Cardiac fibroblast (primary cell): ENCODE results near the gene YLPM1.

ENCODE experiments used
- DNase-seq, 2 donors: peaks; one replicate each; pipeline versions ENCODE4 v3.0.0 to v3.0.0-alpha.2; 2010; ENCODE audit warnings: low read depth in 2 of 2
- H3K4me3 ChIP-seq, 2 donors: replicated peaks in 1 of 2; 1 replicate in 1 of 2; 2 replicates in 1 of 2; pipeline ENCODE4 v1.5.1; 2011; ENCODE audit warnings: low read depth in 2 of 2, low read length in 2 of 2, mild to moderate bottlenecking in 2 of 2, moderate library complexity in 1 of 2
- TF ChIP-seq, protein P1 (sequence below): IDR thresholded peaks from one replicate; pipeline ENCODE4 v1.5.1; 2011; ENCODE audit warnings: low read depth, mild to moderate bottlenecking, low read length, inconsistent platforms

The YLPM1 gene

DNA sequence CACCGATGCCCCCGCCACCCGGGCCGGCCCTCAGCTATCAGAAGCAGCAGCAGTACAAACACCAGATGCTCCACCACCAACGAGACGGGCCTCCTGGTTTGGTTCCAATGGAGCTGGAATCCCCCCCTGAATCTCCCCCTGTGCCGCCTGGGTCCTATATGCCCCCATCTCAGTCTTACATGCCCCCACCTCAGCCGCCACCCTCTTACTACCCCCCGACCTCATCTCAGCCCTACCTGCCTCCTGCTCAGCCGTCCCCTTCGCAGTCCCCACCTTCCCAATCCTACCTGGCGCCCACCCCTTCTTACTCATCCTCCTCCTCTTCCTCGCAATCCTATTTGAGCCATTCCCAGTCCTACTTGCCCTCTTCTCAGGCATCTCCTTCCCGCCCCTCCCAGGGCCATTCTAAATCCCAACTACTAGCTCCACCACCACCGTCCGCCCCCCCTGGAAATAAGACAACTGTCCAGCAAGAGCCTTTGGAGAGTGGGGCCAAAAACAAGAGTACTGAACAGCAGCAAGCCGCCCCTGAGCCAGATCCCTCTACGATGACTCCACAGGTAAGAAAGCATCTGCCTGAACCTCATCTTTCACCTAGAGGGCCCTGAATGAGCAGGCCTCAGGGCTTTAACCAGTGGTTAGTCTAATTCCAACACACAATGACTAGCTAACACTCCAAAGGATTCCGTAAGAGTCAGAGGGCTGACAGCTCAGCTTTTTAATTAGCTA, 851 bp downstream of the YLPM1 start:
- DNase-seq, result peak; percentile 17 to 26
- H3K4me3 ChIP-seq, result peak overlapping the region; percentile 78 to 84
- TF ChIP-seq, protein P1, sequence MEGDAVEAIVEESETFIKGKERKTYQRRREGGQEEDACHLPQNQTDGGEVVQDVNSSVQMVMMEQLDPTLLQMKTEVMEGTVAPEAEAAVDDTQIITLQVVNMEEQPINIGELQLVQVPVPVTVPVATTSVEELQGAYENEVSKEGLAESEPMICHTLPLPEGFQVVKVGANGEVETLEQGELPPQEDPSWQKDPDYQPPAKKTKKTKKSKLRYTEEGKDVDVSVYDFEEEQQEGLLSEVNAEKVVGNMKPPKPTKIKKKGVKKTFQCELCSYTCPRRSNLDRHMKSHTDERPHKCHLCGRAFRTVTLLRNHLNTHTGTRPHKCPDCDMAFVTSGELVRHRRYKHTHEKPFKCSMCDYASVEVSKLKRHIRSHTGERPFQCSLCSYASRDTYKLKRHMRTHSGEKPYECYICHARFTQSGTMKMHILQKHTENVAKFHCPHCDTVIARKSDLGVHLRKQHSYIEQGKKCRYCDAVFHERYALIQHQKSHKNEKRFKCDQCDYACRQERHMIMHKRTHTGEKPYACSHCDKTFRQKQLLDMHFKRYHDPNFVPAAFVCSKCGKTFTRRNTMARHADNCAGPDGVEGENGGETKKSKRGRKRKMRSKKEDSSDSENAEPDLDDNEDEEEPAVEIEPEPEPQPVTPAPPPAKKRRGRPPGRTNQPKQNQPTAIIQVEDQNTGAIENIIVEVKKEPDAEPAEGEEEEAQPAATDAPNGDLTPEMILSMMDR, result no peak

DNA sequence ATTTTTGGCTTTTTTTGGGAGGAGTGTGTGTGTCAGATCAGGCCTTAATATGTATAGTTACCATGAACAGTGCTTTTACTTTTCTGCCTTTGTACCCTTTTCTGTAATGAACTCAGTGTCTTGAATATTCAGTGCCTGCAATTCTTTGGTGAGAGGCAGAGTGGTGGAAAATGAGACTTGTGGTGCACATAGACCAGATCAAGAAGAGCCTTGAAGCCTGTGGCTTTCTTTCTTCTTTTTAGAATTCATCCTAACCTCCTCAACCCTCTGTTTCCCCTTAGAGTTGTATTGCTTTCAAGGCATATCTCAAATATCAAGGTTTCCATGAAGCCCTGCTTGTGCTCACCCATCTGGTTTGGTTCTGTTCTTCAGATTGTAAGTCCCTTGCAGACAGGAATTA, 2.6 kb downstream of the YLPM1 start:
- DNase-seq, result no peak
- TF ChIP-seq, protein P1, result no peak
- H3K4me3 ChIP-seq, result peak overlapping the region; percentile 11 to 84

DNA sequence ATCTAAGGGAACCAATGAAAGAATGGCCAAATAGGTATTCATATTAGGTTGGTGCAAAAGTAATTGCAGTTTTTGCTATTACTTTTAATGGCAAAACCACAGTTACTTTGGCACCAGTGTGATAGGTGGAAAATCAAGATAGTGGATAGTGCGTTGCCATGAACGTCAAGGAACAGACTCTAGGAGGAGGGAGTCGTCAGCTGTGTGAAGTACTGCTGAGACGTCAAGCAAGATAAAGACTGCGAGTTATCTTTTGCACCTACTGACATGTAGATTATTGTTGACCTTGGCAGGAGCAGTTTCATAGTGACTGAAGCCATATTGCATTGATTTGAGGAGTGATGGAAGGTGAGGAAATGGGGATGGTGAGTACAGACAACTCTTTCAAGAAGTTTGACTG, 8.3 kb downstream of the YLPM1 start:
- TF ChIP-seq, protein P1, result no peak
- no peak overlapping the region for H3K4me3 ChIP-seq
- DNase-seq, result peak in 1 of 2 donors; percentile 17

DNA sequence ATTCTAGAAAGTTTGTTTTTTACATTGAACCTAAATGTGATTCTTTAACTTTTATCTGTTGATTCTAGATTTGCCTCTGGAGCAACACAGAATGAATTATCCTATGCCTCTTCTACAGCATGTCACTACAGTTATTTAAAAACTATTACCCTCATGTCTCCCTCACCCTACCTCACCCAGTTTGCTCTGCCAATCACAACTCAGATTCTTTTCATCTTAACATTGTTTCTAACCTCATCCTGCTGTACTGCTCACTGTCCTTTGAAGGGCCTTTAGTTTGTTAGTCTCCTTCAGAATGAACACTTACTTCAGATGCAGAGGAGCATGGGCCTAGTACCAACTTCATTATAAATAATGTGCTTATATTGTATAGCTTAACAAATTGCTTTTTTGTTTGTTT, 21.5 kb downstream of the YLPM1 start:
- no peak overlapping the region for H3K4me3 ChIP-seq
- no peak for DNase-seq
- TF ChIP-seq, protein P1, result no peak

DNA sequence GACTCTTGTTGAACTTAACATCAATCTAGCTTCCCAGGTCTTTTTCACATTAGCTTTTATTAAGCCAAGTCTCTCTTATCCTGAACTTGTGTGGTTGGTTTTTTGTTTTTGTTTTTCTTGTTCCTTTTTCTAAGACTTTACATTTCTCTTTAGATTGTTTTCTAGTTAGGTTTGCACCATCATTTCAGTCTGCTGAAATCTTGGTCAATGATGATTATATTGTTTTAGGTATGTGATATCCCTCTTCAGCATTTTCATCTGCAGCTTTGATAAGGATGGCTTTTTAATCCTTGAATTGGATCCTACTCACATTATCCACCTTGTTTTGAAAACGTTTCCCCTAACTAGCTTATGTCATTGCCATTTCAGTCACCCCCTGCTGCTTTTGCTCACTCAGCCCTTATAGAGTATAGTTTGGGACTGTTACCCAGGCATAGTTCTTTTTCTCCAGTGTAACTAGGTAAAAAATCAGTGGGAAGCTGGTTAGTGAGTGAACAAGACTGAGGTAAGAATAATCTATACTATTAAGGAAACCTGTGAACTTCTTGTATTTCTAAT, 22.0 kb downstream of the YLPM1 start:
- H3K4me3 ChIP-seq, result no peak overlapping the region
- no peak for DNase-seq
- TF ChIP-seq, protein P1, result no peak

DNA sequence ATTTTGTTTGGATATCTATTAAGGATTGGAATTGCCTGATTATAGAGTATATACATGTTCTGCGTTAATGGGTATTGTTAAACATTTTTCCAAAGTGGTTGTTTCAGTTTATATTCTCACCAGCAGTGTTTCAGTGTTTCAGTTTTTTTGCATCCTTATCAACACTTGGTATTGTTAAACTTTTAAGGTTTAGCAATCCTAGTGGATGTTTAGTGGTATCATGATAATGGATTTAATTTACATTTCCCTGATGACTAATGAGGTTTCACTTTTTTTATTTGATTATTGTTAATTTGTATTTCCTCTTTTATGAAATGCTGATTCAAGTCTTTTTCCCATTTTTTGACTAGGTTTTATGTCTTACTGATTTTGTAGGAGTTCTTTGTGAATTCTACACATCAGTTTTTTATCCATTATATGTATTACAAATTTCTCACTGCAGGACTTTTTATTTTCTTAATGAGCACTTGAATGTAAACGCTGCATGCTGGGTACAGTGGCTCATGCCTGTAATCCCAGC, 23.7 kb downstream of the YLPM1 start:
- DNase-seq, result no peak
- TF ChIP-seq, protein P1, result no peak
- H3K4me3 ChIP-seq, result no peak overlapping the region
